ENCODE measurements around the gene KCNAB1.

Gene KCNAB1

DNA sequence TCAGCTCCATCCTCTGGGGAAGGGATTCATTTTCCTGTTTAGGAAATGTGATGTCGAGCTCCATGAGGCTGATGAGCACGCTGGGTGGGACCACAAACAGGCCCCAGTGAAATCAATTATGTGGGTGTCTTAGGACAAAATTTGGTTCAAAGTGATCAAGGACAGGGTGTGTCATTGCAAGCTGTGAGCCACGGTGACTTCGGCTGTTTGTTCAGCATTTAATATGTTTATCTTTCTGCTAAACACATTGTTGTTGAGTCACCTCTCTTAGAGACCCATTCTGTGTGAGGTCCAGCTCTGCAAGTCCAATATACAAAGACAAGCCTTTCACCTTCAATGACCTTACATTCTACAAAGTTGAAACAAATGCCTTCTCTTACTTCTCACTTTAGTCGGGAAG is 393.2 kb downstream of the KCNAB1 start:
- no peak for DNase-seq

DNA sequence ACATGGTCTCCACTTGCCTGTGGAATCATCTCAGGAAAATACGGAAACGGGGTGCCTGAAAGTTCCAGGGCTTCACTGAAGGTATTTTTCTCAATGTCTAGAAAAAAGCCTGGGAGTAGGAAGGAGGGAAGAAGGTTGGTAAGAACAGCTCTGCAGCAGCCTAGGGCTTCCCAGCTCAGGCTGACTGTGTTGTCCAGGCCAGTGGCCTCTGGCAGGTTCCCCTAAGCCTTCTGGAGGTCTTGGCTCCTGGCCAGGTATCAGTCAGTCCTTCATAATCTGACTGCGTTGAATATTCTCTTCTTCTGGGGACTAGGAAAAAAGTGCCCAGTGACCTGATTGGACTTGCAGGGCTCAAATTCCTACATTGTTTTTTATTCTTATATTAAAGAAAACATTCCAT is 395.9 kb downstream of the KCNAB1 start:
- no peak for DNase-seq

DNA sequence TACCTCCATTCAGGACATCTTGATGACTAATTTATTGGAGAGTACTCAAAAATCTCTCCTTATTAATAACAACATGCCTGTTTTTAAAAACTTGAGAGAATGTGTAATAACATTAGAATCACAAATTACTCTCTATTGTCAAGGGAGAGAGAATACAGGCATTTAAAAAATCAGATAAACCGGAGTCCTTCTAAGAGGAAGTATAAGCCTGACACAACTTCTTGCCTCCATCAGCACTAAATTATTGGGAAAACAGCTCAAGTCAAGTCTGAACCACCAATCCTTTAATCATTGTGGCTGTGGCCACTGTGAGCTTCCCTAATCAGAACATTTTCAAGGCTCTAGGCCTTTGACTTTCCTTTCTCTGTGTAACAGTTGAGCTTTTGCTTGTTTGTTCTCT is 396.6 kb downstream of the KCNAB1 start:
- DNase-seq = no peak

DNA sequence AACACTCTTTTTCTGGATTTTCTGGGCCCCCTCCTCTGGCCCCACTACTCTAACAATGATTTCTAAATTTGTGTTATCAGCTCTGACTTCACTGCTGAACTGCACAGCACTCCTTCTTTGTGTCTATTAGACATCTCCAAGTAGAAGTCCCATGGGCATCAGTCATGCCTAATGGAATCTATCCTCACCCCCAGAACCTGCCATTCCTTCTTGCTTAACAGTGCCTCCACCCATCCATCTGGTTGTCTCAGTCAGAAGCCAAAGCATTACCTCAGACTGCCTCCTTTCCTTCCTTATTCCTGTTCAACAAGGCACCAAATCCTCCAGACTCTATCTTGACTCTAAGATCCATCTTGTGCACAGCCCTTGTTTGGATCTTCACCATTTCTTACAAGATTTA is 398.3 kb downstream of the KCNAB1 start:
- no peak for DNase-seq

DNA sequence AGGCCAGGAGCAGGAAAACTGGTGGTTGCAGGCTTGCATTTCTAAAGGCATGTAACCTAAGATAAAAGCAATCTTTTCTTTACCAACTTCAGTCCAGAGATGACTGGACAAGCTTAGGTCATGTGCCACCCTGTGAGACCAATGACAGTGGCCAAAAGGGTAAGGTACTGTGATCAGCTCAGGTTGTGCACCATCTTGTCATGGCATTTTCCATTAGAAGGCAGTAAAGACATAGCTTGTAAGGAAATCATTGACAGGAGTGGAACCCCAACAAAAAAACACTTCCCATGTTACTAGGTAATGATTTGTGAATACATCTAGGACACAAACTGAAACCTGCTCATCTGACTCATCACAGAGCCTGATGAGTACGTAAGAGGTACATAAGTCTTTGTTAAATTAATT is 399.4 kb downstream of the KCNAB1 start:
- no peak for DNase-seq

DNA sequence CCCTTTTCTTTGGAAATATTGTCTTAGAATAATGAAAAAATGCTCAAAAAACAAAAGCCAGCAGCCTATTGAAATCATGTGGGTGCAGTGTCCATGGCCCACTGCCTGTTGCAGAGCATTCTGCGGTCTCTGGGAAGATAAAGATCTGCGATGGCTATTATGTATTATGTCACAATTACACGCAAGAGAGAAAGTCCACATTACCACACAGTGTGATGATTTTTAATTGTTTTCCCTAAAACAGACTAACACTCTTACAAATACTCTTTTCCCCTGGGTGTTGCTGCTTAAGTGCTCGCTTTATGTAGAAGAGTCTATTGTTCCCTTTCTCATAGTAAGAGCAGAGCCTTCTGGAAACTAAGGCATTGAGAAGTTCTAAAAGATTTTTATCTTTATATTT is 402.3 kb downstream of the KCNAB1 start:
- DNase-seq = no peak

DNA sequence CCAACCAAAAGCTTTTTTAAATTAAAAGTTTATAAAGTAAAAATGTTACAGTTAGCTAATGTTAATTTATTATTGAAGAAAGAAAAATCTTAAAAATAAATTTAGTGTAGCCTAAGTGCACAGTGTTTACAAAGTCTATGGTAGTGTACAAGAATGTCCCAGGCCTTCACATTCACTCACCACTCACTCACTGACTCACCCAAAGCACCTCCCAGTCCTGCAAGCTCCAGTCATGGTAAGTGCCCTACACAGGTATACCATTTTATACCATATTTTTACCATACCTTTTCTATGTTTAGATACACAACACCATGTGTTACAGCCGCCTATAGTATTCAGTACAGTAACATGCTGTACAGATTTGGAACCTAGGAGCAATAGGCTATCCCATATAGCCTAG is 405.4 kb downstream of the KCNAB1 start:
- DNase-seq = no peak

DNA sequence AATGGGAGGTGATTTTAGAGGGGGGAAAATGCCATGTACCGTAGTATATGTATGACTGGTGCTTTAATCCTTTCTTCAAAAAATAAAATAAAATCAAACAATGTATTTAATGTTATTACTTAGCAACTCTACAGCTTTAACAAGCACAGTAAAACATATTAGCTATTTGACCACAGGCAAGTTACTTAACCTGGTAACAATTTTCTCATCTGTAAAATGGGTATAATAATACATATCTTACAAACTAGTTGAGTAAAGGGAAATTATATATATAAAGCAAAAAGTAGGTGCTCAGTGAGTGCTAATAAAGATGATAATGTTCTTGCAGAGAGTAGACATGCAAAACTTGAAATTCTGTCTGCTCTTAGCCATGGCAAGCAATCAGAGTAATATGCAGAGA is 406.7 kb downstream of the KCNAB1 start:
- DNase-seq = no peak

DNA sequence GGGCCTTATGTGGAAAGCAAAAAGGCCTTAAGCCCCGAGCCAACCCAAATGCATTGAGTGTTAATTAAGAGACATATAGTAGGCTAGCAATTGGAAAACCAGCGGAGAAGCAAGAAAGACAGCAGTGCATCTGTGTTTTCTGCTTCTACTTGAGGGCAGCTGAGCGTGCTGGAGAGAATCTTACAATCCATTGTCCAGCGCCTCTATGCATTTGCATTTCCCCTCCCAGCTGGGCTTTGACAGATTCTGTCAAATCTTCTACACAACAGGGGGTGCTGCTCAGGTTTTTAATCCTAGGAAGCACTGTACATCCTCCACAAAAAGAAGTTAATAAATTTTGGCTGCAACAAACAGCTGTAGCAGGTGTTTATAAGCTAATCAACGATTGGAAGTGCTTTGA is 410.6 kb downstream of the KCNAB1 start:
- no peak for DNase-seq

DNA sequence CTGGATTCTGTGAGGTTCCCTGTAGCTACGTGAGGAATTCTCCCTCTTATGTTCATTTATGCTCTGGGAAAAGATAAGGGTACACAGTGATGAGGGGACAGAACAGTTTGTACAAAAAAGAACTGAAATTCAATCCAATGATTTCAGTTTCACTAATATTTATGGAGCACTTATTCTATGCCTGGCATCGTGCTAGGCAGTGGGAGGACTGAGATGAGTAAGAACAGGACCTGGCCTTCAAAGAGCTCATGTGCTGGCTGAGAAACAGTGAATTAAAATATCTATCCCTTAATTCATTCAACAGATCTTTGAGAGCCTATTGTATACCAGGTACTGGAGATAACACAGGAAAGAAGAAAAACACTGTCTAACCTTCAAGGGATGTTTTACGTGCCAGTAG is 412.4 kb downstream of the KCNAB1 start:
- no peak for DNase-seq

DNA sequence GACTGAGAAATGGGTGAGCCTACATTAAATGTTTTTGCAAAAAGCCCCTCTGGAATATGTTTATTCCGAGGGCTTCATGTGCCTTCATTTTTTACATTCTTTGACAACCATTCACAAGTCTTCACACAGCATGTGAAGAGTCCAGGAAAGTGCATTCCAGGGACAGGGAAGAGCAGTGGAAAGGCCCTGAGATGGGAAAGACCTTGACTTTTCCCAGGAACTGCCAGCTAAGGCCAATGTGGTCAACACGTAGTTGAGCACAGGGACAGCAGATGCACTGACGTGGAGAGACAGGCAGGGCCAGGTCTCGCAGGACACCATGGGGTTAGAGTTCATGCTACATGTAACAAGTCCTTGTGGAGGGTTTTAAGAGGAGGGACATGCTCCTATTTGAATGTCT is 412.8 kb downstream of the KCNAB1 start:
- no peak for DNase-seq

DNA sequence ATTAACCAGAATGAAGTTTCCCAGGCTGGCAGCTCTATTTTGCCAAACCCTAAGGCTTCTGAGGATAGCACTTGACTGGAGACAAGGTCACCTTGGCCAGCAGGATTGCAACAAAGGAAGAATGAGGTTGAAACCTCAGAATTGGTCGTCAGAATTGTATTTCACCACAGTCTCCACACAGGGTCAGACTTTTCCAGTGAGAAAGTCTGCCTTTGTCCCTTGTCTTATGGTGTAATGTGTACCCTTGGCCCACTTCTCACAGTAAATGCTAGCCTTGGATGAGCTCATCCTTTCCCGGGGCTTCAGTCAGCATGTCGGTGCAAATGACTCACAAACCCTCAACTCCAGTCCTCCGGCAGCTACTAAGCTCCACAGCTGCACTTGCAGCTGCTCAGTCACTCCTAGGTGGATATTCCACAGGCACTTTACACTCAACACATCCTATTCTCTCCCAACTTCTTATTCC is 414.8 kb downstream of the KCNAB1 start:
- no peak for DNase-seq

DNA sequence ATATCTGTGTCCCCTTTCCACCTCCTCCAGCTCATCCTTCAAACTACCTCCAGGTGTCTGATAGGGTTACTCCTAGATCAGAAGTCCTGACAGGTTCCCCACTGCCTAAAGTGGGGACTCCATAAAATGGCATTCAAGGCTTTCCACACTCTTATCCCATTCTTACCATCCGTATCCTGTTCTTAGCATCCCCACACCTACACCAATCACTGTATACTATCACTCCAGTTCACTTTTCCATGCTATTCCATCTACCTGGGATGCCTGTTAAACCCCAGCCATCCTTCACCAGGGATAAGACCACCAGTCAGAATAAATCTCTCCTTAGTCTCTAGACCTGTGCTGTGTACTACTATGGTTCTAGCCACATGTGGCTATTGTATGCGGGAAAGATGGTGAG is 415.4 kb downstream of the KCNAB1 start:
- no peak for DNase-seq

DNA sequence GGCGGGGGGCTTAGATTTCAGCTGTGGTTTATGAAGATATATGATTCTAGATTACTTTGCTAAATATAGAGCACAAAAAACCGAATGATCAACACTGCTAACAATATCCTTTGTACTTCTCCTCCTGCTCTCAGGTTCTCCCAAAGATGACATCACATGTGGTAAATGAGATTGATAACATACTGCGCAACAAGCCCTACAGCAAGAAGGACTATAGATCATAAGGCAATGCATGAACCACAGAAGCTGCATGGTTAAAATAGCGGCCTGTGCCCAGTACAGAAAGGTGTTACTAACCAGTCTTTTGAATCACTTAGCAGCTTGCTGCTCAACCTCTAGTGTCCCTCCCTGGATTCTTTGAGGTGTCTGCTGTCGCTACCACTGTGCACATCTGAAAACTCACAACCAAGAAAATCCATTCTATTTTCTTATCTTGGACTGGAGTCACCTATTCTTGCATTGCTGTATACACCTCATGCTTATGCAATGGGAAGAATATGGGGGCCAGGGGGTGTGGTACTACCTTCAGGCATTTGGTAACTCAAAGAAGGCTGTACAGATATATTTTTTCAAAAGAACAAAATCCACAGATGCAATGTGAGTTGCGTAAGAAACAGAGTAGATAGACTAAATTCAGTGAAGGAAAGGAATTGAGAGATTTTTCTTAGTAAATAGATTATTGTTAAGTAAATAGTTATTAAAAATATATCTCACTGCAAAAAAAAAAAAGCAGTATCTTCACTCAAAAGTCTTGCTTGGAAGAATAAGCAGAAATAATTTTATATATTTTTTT is 416.3 kb downstream of the KCNAB1 start:
- DNase-seq = no peak

DNA sequence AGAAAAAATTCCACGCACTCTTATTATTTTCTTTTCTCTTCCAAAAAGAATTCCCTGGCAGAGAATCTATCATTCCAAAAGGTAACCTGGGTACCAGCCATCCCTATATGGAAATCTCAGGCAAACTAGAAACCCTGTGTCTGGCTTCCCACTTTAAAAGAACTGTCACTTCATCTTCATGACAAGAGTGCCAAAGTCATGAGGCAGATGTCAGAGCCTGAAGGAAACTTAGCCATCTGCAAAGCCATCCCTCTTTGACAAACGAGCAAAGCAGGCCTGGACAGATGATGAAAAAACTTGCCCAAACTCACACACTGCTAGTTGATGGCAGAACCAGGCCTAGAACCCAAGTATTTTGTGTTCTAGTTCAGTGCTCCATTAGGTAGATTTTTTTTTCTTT is 418.7 kb downstream of the KCNAB1 start:
- no peak for DNase-seq

DNA sequence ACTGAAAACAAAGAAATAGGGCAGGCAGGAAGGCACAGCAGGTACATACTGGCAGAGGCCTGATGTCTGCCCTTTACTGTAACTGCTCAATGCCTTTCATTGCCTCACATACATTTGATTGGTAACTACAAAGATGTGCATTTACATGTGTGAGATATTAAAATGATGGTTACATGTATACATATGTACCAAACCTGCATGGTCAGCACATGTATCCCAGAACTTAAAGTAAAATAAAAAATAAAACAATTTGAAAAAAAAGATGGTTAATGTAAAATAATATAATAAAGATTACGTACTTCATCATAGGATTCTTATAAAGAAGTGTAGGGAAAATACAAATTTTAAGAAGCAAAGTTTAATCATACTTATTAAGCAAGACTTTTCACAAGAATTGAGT is 419.4 kb downstream of the KCNAB1 start:
- no peak for DNase-seq

DNA sequence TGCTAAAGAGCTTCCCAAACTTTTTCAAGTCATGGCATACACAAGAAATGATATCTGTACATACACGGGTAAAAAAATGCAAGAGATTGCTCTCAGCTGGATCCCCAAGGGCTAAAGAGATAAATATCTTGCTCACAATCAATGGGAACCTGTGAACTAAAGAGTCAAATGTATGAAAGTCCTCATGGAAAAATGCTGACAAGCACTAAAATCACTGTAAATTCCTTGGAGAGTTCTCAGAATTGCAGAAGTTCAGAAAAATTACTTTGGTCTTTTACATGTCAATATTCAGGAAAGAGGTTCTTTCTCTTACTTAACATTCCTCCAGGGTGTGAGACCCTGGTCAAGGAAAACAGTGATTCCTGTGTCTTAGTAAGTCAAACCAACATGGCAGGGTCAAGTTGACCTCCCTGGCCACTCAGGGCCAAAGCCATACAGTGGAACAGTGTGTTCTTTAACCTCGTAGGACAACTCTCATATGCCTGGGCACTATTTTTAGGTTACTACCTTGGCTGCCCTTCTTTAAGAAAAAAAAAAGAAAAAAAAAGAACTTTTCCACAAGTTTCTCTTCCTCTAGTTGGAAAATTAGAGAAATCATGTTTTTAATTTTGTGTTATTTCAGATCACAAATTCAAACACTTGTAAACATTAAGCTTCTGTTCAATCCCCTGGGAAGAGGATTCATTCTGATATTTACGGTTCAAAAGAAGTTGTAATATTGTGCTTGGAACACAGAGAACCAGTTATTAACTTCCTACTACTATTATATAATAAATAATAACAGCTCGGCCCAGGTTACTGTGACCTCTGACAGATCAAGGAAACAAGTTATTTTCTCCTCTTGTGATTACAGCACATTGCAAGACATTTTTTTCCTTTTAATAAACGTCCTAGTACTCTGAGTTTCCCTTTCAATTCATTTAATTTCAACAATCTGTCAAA is 422.0 kb downstream of the KCNAB1 start:
- no peak for DNase-seq

DNA sequence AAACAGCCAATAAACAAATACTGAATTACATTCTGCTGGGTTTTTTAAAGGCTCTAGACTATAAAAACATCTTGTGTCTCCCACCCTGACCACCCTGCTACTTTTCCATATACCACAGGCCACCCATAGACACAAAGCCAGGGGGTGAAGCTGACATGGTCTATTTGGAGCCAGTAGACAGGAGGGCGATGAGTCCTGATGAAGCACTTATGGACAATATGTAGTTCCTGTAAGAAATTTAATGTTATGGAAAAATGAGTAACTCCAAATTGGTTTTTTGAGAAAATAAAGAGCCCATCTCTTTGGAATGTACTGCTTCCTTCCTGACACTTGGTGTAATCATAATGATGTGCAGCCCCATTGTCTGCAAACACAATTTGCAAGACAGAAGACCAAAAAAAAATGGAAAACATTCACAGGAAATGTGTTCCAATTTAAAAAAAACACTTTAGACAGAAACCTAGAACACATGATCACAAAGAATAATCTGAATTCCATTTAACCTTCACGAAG is 422.7 kb downstream of the KCNAB1 start:
- DNase-seq = no peak

DNA sequence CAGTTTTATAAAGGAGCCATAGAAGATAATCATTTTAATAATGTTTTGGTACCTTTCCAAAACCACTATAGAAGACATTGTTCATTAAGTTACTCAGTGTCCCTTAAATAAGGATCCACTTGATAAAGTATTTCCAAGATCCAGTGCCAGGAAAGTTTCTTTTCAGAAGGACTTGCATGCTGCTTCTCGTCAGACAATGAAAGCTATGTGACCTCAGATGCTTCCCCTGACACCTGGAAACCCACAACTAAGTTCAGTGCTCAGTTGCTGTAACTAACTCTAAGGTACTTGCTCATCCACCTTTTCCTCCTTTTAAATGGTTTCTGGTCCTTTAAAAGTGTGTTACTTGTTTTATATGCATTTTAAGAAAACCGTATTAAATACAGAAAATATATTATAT is 427.3 kb downstream of the KCNAB1 start:
- no peak for DNase-seq

DNA sequence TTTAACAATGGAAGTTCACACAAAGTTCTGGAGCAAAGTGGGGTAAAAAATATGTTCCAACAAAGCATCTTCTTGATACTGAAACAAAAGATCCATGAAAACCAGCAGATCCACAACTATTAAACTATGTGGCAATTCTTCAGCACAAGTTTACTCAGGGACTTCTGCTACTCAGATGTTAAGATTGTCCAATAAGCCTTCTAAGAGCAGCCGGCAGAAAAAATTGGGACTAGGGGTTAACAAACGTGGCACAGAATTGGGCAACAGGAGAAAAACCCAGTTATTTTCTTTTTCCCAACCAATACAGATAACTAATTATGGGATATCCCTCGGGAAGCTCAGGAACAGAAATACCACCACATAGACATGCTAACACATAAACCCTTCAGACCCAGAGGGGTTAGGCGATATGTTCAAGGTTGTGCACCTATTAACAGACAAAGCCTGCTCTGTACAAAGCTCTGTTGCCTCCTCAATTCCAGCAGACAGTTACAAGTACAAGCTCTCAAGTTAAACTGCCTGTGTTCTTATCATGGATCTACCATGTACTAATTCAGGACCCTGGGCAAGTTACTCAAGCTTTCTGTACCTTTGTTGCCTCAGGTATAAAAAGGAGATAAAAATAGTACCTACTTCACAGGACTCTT is 427.8 kb downstream of the KCNAB1 start:
- DNase-seq = no peak

DNA sequence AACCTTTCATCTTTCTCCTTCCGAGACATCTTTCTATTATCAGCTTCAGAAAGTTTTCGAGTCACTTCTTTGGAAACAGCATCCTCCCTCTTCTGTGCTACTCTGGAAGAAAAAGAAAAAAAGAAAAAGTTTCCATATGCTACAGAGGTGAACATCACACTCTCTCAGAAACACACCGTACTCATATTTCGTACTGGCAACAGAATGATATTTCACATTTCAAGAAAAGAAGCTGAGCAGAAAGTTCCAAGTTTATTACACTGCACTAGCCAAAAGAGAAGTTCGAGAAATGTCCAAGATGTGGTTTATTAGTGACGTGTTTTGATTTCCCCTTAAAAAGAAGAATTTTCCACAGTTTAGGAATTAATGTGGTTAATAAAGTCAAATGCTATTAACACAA is 428.5 kb downstream of the KCNAB1 start:
- DNase-seq = no peak

DNA sequence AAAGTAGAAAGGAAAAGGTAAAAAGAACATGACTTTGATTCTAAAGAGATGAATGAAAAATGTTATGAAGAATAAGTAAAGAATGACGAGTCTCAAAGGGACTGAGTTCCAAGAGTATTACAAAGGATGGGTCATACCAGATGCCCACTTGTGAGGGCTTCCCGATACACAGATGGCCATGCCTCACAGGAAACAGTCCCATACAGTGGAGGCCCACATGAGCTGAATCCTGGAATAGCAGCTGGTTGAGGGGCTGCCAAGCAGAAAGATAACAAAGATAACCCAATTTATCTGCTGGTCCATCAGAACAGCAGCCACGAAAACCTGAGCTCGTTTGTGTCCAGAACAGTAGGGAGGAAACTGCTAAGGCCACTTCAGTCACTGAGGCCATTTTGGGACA is 430.9 kb downstream of the KCNAB1 start:
- DNase-seq = no peak

DNA sequence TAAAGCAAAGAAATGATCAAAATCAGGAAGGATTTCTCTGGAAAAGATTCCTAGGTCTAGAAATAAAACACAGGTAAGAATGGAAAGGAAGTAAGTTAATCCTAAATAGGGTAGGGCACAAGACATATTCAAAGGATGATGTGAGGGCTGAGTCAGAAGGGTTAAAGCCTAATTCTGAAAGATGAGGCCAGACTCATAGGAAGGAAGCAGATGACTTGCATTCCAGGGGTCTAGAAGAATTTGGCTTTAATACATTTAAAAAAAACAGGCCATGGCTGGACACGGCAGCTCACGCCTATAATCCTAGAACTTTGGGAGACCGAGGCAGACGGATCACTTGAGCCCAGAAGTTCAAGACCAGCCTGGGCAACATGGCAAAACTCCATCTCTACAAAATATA is 431.4 kb downstream of the KCNAB1 start:
- DNase-seq = no peak

Data from NCI-H1436 treated with DMSO at 0.1 percent for 48 hours (cell line).